Fibroblast of mammary gland (primary cell): ENCODE data around the gene ZNF598.

Source experiments
- DNase-seq: peaks from one replicate; pipeline ENCODE4 v3.0.0-alpha.2; 2010; ENCODE audit warnings: low read depth
- H3K4me3 ChIP-seq: 2 replicates; pipeline ENCODE4 v1.5.1; 2011; ENCODE audit warnings: low read depth, mild to moderate bottlenecking, low read length, moderate library complexity; ENCODE audit not compliant: control insufficient read depth
- TF ChIP-seq, protein P1 (sequence below): conservative IDR thresholded peaks from 2 replicates; pipeline ENCODE4 v1.5.1; 2011; ENCODE audit warnings: low read depth, low read length, inconsistent platforms; ENCODE audit not compliant: control insufficient read depth, insufficient read depth

ZNF598 gene

DNA sequence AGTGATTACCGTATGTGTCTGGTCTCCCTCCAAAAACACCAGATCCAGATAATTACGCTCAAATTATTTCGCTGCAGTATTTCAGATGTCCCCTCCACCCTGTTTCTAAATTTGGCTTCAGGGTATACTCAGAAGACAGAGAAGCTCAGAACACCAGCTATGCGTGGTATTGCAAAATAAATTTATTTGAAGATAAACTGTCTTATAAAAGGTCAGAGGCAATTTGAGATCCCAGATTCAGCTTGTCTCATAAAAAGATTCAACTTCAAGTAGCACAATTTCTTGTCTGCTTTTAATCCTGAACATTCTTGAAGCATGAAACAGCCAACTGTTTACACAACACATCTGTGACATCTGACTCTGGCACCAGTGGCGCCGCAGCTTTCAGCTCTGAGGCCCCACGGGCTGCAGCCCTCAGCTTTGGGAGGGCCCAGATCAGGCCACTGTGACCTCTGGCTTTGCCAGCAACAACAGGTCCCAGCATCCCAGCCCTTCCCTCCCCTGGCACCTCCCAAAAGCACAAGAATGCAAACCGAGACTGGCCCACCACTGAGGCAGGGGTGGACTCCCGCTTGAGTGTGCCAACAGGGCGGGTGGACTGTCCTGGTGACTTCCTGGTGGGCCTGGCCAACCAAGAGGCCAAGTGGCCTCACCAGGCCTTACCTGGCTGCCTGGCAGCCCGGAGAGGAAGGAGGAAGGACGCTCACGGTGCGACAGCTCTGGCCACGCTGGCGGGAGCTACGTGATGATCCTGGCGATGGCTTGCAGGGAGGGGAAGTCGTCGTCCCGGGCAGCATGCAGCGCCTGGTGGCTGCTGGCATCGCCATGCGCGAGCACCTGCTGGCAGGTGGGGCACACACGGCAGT is 11.9 kb downstream of the ZNF598 start:
- DNase-seq: peak; percentile 27
- TF ChIP-seq, protein P1, sequence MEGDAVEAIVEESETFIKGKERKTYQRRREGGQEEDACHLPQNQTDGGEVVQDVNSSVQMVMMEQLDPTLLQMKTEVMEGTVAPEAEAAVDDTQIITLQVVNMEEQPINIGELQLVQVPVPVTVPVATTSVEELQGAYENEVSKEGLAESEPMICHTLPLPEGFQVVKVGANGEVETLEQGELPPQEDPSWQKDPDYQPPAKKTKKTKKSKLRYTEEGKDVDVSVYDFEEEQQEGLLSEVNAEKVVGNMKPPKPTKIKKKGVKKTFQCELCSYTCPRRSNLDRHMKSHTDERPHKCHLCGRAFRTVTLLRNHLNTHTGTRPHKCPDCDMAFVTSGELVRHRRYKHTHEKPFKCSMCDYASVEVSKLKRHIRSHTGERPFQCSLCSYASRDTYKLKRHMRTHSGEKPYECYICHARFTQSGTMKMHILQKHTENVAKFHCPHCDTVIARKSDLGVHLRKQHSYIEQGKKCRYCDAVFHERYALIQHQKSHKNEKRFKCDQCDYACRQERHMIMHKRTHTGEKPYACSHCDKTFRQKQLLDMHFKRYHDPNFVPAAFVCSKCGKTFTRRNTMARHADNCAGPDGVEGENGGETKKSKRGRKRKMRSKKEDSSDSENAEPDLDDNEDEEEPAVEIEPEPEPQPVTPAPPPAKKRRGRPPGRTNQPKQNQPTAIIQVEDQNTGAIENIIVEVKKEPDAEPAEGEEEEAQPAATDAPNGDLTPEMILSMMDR: no peak
- no peak overlapping the region for H3K4me3 ChIP-seq

DNA sequence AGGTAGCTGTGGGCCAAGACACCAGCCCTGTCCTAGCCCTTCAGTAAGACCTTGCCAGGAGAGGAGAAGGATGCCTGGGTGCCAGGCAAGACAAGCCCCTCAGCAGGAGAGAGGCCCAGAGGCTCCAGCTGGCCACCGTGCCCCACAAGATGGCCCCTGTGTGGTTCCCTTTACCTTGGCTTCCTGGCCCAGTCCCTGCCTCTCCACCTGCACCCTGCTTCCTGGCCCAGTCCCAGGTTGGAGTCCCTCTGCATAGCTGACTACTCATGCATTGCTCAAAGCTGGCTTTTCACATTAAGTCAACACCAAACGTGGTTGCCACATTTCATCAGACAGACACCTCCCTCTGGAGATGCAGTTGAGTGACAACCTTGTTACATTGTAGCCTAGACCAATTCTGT is 15.9 kb downstream of the ZNF598 start:
- peak; percentile 43 for DNase-seq
- H3K4me3 ChIP-seq: no peak overlapping the region
- TF ChIP-seq, protein P1: no peak

DNA sequence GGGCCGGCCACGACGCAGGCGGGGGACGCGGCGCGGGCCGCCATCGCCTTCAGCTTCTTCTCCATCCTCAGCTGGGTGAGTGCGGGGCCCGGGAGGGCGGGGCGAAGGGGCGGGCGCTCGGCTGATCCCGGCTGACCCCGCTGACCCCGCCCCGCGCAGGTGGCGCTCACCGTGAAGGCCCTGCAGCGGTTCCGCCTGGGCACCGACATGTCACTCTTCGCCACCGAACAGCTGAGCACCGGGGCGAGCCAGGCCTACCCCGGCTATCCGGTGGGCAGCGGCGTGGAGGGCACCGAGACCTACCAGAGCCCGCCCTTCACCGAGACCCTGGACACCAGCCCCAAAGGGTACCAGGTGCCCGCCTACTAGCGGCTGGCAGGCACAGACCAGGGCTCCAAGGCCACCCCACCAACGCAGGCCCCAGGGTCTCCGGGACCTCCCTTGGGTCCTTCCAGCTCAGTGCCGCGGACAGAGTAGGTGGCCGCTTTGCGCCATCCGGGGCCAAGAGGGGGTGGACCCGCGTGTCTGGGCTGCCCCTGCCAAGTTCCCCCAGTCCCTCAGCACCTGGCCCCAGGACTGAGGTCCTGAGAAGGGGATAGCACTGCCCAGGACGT is 16.8 kb downstream of the ZNF598 start:
- H3K4me3 ChIP-seq: no peak overlapping the region
- DNase-seq: no peak
- TF ChIP-seq, protein P1: no peak

DNA sequence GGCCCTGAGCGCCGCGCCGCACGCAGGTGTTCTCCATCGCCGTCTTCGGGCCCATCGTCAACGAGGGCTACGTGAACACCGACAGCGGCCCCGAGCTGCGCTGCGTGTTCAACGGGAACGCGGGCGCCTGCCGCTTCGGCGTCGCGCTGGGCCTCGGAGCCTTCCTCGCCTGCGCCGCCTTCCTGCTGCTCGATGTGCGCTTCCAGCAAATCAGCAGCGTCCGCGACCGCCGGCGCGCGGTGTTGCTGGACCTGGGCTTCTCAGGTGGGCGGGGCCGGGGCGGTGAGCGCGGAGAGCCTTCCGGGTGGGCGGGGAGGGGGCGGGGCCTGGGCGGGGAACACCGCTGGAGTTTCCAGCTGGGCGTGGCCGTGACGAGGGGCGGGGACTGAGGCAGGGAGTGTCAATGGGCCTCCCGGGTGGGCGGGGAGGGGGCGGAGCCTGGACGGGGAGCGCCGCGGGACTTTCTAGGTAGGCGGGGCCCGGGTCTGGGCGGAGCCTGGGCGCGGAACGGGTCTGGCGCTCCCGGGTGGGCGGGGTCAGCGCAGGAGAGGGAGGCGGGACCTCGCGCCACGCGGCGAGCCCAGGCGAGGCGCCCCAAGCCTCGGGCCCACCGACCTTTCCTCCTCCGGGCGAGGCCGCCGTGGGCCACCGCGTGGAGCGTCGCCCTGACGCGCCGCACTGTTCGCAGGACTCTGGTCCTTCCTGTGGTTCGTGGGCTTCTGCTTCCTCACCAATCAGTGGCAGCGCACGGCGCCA is 17.5 kb downstream of the ZNF598 start:
- no peak overlapping the region for H3K4me3 ChIP-seq
- TF ChIP-seq, protein P1: no peak
- peak; percentile 84 for DNase-seq

DNA sequence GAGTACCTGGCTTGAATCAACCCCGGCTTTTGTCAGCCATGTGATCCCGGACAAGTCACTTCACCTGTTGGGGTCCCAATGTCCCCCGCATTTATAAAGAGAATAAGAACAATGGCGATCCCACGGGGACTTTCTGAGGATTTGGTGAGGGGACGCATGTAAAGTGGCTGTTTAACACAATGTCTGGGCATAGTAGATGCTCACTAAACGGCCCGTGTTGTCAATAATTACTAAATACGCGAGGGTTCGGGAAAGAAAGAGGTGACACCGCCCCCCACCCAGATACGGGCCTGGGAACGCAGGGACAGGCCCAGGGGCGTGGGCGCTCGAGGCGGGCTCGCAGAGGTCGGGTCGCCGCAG is 18.1 kb downstream of the ZNF598 start:
- TF ChIP-seq, protein P1: no peak
- no peak overlapping the region for H3K4me3 ChIP-seq
- DNase-seq: no peak

DNA sequence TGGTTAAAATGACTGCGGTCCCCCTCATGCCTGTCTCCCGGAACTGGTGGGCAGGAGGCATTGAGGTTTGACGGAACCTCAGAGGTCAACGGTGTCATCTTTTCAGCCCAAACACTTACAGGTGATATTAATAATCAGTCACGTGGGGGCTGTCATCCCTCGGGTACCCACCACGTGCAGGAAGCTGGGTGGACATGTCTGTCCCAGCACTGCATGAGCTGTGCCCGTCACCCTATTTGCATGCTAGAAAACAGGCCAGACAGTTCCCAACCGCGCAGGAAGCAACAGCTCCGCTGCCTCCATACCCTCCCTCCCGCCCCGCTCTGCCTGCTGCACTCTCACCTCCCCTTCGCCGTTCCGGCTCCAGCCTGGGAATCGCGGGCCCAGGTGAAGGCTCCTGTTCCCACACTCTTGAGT is 18.5 kb downstream of the ZNF598 start:
- DNase-seq: no peak

More for the DNA sequence above, 18.5 kb downstream of the ZNF598 start:
- H3K4me3 ChIP-seq: no peak overlapping the region
- TF ChIP-seq, protein P1: no peak
